ENCODE data around the gene CLMN. TPM values are rescaled to one million over a fixed set of nuclear protein-coding genes. Genes with fewer than 3 reads are reported as not detected.

The CLMN gene
- total and polyA plus RNA-seq, 10 of the 15 experiments (the other 5 are each of a cell fraction or from before 2014, with no cell fraction given) = 7.8 to 49.3 (median 18.5) TPM

DNA sequence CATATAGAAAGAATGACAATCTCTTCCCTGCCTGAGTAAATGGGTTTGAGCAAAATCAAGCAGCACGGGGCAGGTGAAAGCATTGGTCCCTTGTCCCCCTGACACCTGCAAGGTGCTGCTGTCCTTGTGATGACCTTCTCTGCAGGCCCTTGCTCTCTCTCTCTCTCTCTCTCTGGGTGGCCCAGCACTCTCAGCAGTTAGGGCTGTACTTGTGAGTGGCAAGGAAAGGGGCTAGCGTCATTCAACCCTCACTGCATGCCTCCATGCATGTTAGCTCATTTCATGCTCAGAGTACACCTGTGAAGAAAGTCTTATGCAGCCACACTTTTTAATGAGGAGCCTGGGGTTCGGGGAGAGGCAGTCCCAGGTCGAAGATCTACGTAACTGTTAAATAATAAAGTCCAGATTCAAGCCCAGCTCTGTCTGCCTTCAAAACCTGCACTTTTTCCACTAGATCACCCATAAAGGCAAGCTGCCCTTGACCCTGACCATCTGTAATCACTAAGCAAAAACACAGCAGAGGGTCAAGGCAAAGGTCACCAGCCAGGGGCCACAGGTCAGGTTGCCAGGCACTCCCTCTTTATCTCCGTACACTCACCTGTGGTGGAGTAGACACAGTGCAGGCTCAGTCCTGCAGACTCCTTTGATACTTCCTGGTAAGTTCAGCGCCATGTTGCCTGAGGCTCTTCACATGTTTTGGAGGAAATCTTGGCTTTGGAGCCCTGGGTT, 44.9 kb upstream of the CLMN start (continued):
- TF ChIP-seq, protein P1, sequence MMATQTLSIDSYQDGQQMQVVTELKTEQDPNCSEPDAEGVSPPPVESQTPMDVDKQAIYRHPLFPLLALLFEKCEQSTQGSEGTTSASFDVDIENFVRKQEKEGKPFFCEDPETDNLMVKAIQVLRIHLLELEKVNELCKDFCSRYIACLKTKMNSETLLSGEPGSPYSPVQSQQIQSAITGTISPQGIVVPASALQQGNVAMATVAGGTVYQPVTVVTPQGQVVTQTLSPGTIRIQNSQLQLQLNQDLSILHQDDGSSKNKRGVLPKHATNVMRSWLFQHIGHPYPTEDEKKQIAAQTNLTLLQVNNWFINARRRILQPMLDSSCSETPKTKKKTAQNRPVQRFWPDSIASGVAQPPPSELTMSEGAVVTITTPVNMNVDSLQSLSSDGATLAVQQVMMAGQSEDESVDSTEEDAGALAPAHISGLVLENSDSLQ (IDR thresholded peaks at IDR 0.05) = no peak
- TF ChIP-seq MLLT1 (IDR thresholded peaks at IDR 0.05) = no peak
- no peak for TF ChIP-seq HDGF (IDR thresholded peaks at IDR 0.05)
- TF ChIP-seq REST (IDR thresholded peaks at IDR 0.05; ENCODE audit: low read depth, low read length) = no peak
- no peak for TF ChIP-seq MYC (IDR thresholded peaks at IDR 0.05; ENCODE audit: insufficient read depth, insufficient read length, insufficient replicate concordance, low read length, severe bottlenecking)

Measured in GM12878 (cell line).